Gastroesophageal sphincter (tissue), 3 donors: ENCODE results near the gene TMEM218.

Source experiments
- CTCF ChIP-seq, 4 experiments: fragments of 200-600 bp in 2 of 4; fragments of 450-650 bp in 2 of 4; sonication (generic) in 1 of 4; IDR thresholded peaks; one replicate each; pipeline ENCODE4 v1.5.1; 2017 to 2019; ENCODE audit warnings: antibody characterized with exemption in 4 of 4, mild to moderate bottlenecking in 2 of 4, moderate library complexity in 2 of 4
- EP300 ChIP-seq: sonication (generic); formaldehyde crosslinking; IDR thresholded peaks from one replicate; pipeline ENCODE4 v1.6.1; 2017; ENCODE audit warnings: antibody characterized with exemption, mild to moderate bottlenecking
- POLR2A ChIP-seq, 2 donors: fragments of 450-650 bp; IDR thresholded peaks; one replicate each; pipeline ENCODE4 v1.6.1; 2017; ENCODE audit warnings: antibody characterized with exemption in 2 of 2, mild to moderate bottlenecking in 2 of 2, moderate library complexity in 1 of 2
- POLR2AphosphoS5 ChIP-seq: sonication (generic); formaldehyde crosslinking; IDR thresholded peaks from one replicate; pipeline ENCODE4 v1.6.1; 2017; ENCODE audit warnings: antibody characterized with exemption

- TF ChIP-seq POLR2A (IDR thresholded peaks at IDR 0.05) (no peak), CTCF (IDR thresholded peaks at IDR 0.05) (no peak), POLR2AphosphoS5 (no peak), EP300 (no peak)
These were observed 17.9 kb downstream of the TMEM218 start for GRCh38 chr11:125093502-125093901.
